CD14-positive monocyte (primary cell): ENCODE data around the gene VPS26C. TPM values are rescaled to one million over a fixed set of nuclear protein-coding genes. Genes with fewer than 3 reads are reported as not detected.

Experiments used
- DNase-seq, 3 donors: peaks; one replicate each; pipeline ENCODE4 v3.0.0-alpha.2; 2011 to 2022
- H2AFZ ChIP-seq: 2 replicates; pipeline ENCODE4 v1.6.0; 2012; ENCODE audit warnings: mild to moderate bottlenecking, low read depth, low read length, inconsistent platforms; ENCODE audit not compliant: insufficient read depth, poor library complexity, severe bottlenecking
- H3K27ac ChIP-seq, 2 donors: 1 replicate in 1 of 2; 2 replicates in 1 of 2; pipeline ENCODE4 v1.5.1; 2012 to 2013; ENCODE audit warnings: low read length in 2 of 2, control low read depth in 1 of 2, inconsistent platforms in 1 of 2, low read depth in 1 of 2, mild to moderate bottlenecking in 1 of 2
- H3K27me3 ChIP-seq, 2 donors: one replicate each; pipeline versions ENCODE4 v1.6.0 to v1.6.1; 2011 to 2013; ENCODE audit warnings: low read length in 2 of 2; ENCODE audit not compliant: control insufficient read depth in 2 of 2, insufficient read depth in 2 of 2
- H3K36me3 ChIP-seq, 2 donors: replicated peaks in 1 of 2; 1 replicate in 1 of 2; 2 replicates in 1 of 2; pipeline versions ENCODE4 v1.5.1 to v1.6.1; 2012 to 2013; ENCODE audit warnings: low read length in 2 of 2, control low read depth in 1 of 2, inconsistent platforms in 1 of 2, mild to moderate bottlenecking in 1 of 2; ENCODE audit not compliant: insufficient read depth in 2 of 2, control insufficient read depth in 1 of 2
- H3K4me1 ChIP-seq, 2 donors: 1 replicate in 1 of 2; 2 replicates in 1 of 2; pipeline versions ENCODE4 v1.5.1 to v1.6.1; 2012 to 2013; ENCODE audit warnings: low read length in 2 of 2, control low read depth in 1 of 2, inconsistent platforms in 1 of 2, mild to moderate bottlenecking in 1 of 2, moderate library complexity in 1 of 2; ENCODE audit not compliant: insufficient read depth in 2 of 2, control insufficient read depth in 1 of 2
- H3K4me2 ChIP-seq: replicated peaks from 2 replicates; pipeline ENCODE3; 2012; ENCODE audit warnings: low read length, moderate library complexity, mild to moderate bottlenecking; ENCODE audit not compliant: poor library complexity, severe bottlenecking; ENCODE audit errors: extremely low read depth
- H3K4me3 ChIP-seq, 3 experiments: fragments of 200-600 bp in 1 of 3; sonication (generic) in 1 of 3; replicated peaks in 1 of 3; 1 replicate in 2 of 3; 2 replicates in 1 of 3; pipeline ENCODE4 v1.5.1; 2011 to 2013; ENCODE audit warnings: low read length in 3 of 3, mild to moderate bottlenecking in 3 of 3, control low read depth in 2 of 3, low read depth in 2 of 3, inconsistent platforms in 1 of 3, moderate library complexity in 1 of 3
- H3K79me2 ChIP-seq: 2 replicates; pipeline ENCODE4 v1.6.0; 2012; ENCODE audit warnings: mild to moderate bottlenecking, control low read depth, inconsistent platforms, low read length, moderate library complexity; ENCODE audit not compliant: insufficient read depth
- H3K9ac ChIP-seq: 2 replicates; pipeline ENCODE4 v1.6.0; 2017; ENCODE audit warnings: low read length, mild to moderate bottlenecking; ENCODE audit not compliant: insufficient read depth, poor library complexity, severe bottlenecking
- H3K9me3 ChIP-seq, 2 donors: replicated peaks in 1 of 2; 1 replicate in 1 of 2; 2 replicates in 1 of 2; pipeline versions ENCODE4 v1.5.1 to v1.6.1; 2012 to 2013; ENCODE audit warnings: low read length in 2 of 2, control low read depth in 1 of 2; ENCODE audit not compliant: control insufficient read depth in 1 of 2, insufficient read depth in 1 of 2
- H4K20me1 ChIP-seq: 2 replicates; pipeline ENCODE4 v1.6.0; 2012; ENCODE audit warnings: mild to moderate bottlenecking, low read length, control low read depth, moderate library complexity; ENCODE audit not compliant: insufficient read depth
- H3K27ac Mint-ChIP-seq, 7 donors: one replicate each; pipeline ENCODE4 v1.8.0; 2020; ENCODE audit warnings: mild to moderate bottlenecking in 7 of 7, mixed read lengths in 7 of 7, moderate library complexity in 6 of 7, inconsistent platforms in 2 of 7
- H3K27me3 Mint-ChIP-seq, 3 donors: one replicate each; pipeline ENCODE4 v1.8.0; 2021 to 2022; ENCODE audit warnings: low read depth in 3 of 3, mild to moderate bottlenecking in 3 of 3, mixed read lengths in 3 of 3, moderate library complexity in 3 of 3, inconsistent platforms in 1 of 3
- H3K36me3 Mint-ChIP-seq, 2 donors: one replicate each; pipeline ENCODE4 v1.8.0; 2020; ENCODE audit warnings: mixed read lengths in 2 of 2, inconsistent platforms in 1 of 2, mild to moderate bottlenecking in 1 of 2
- H3K4me1 Mint-ChIP-seq: one replicate; pipeline ENCODE4 v1.8.0; 2020; ENCODE audit warnings: mild to moderate bottlenecking, mixed read lengths
- H3K4me3 Mint-ChIP-seq, 2 donors: one replicate each; pipeline ENCODE4 v1.8.0; 2020; ENCODE audit warnings: mild to moderate bottlenecking in 2 of 2, mixed read lengths in 2 of 2, moderate library complexity in 1 of 2
- H3K9me3 Mint-ChIP-seq, 7 donors: one replicate each; pipeline ENCODE4 v1.8.0; 2020 to 2022; ENCODE audit warnings: mixed read lengths in 7 of 7, mild to moderate bottlenecking in 6 of 7, moderate library complexity in 6 of 7, inconsistent platforms in 2 of 7
- WGBS: methylation state at CpG from one replicate; pipeline ENCODE4 v1.1.5; 2013; ENCODE audit warnings: missing lambda C conversion rate; ENCODE audit not compliant: insufficient coverage; 5-methylcytosine and 5-hydroxymethylcytosine counted together
- intact Hi-C, 2 donors: fragments of 100-400 bp; cut with micrococcal nuclease; formaldehyde crosslinking; loops; one replicate each; pipeline versions ENCODE4 v1.15.0 to v1.15.1; 2023
- polyA plus RNA-seq, 3 donors: library from polyadenylated mRNA; depleted of rRNA in 1 of 3; unstranded in 2 of 3; stranded (reverse) in 1 of 3; fragments of 300-500 nt in 2 of 3; fragments of >200 nt in 1 of 3; fragmentation: Illumina TruSeq in 2 of 3; gene quantifications; 1 replicate in 2 of 3; 2 replicates in 1 of 3; pipeline ENCODE4 v1.2.3, GENCODE V29; 2012 to 2021
- TF ChIP-seq, protein P1 (sequence below): fragments of 200-600 bp; IDR thresholded peaks from one replicate; pipeline ENCODE4 v1.8.0; 2022; ENCODE audit warnings: antibody characterized with exemption, mild to moderate bottlenecking

The VPS26C gene
- polyA plus RNA-seq, 3 donors: 45.4 to 75.4 (median 69.3) TPM

DNA sequence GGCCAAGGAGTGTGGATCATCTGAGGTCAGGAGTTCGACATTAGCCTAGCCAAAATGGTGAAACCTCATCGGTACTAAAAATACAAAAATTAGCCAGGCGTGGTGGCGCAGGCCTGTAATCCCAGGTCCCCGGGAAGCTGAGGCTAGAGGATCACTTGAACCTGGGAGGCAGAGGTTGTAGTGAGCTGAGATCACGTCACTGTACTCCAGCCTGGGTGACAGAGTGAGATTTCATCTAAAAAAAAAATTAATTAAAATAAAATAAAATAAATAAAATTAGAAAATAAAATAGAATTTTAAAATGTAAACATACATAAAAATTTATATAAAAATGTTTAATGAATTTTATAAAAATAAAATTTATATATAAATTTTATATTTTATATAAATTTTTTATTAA is 5.8 kb upstream of the VPS26C start:
- no peak for DNase-seq
- intact Hi-C loops: no loop called here
- peaks cover 0 to 3% (median 1%) of the 10 kb centered on the region in 3 donors for H3K27me3 Mint-ChIP-seq
- H3K9me3 ChIP-seq: no peaks in the 10 kb centered on the region
- H3K4me3 Mint-ChIP-seq: no peak overlapping the region
- peaks cover 10% of the 10 kb centered on the region for H3K4me1 Mint-ChIP-seq
- TF ChIP-seq, protein P1, sequence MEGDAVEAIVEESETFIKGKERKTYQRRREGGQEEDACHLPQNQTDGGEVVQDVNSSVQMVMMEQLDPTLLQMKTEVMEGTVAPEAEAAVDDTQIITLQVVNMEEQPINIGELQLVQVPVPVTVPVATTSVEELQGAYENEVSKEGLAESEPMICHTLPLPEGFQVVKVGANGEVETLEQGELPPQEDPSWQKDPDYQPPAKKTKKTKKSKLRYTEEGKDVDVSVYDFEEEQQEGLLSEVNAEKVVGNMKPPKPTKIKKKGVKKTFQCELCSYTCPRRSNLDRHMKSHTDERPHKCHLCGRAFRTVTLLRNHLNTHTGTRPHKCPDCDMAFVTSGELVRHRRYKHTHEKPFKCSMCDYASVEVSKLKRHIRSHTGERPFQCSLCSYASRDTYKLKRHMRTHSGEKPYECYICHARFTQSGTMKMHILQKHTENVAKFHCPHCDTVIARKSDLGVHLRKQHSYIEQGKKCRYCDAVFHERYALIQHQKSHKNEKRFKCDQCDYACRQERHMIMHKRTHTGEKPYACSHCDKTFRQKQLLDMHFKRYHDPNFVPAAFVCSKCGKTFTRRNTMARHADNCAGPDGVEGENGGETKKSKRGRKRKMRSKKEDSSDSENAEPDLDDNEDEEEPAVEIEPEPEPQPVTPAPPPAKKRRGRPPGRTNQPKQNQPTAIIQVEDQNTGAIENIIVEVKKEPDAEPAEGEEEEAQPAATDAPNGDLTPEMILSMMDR: no peak
- no peak overlapping the region for H3K4me3 ChIP-seq
- H4K20me1 ChIP-seq: no peaks in the 10 kb centered on the region
- no peaks in the 10 kb centered on the region for H3K36me3 ChIP-seq
- H3K79me2 ChIP-seq: no peaks in the 10 kb centered on the region
- no peak overlapping the region for H3K27ac ChIP-seq
- H3K4me1 ChIP-seq: peaks cover 8% of the 10 kb centered on the region in 2 donors
- no peak overlapping the region for H3K9ac ChIP-seq
- peaks cover 0 to 5% (median 3%) of the 10 kb centered on the region in 7 donors for H3K9me3 Mint-ChIP-seq
- no peaks in the 10 kb centered on the region for H3K27me3 ChIP-seq
- no peak overlapping the region for H3K4me2 ChIP-seq
- WGBS: 97% methylated on average over 4 of the region's 6 CpGs
- no peak overlapping the region for H3K27ac Mint-ChIP-seq
- H2AFZ ChIP-seq: no peak overlapping the region
- peaks cover 0 to 4% of the 10 kb centered on the region in 2 donors for H3K36me3 Mint-ChIP-seq

DNA sequence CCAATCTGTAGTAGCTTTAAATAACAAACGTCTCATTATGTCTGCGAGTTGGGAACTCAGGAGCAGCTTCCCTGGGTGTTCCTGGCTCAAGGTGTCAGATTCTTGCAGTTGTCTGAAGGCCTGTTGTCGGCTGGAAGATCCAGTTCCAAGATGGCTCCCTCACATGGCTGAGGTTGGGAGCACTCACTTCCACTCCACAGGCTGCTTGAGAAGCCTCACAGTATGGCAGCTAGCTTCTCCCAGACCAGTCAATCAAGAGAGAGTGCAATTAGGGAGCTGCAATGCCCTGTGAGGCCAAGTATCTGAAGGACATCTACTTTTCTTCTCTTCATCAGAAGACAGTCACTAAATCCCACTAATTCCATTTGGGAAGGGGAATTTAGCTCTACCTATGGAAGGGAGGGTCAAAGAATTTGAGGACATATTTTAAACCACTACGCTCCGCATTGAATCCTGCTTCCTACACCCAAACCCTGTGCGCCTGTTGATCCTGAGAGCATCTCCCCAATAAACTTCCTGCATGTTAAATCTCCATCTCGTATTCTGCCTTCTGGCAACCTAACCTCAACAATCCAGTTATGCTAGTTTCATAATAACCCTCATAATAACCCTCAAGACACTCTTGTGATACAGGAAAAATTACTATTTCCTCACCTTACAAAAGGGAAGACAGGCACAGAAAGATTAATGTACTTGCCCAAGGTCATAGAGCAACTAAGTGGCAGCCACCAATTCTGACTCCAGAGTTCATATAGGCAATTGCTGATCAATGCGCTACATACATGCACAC is 3.6 kb upstream of the VPS26C start:
- no peak for DNase-seq
- Mint-ChIP-seq H3K27me3 (peaks cover 0 to 1% (median 1%) of the 10 kb centered on the region in 3 donors), H3K27ac (no peak overlapping the region), H3K9me3 (peaks cover 0 to 5% (median 0%) of the 10 kb centered on the region in 7 donors), H3K4me1 (peaks cover 13% of the 10 kb centered on the region), H3K4me3 (no peak overlapping the region), H3K36me3 (peaks cover 0 to 4% of the 10 kb centered on the region in 2 donors)
- no peaks in the 10 kb centered on the region for H3K9me3 ChIP-seq
- intact Hi-C loops: no loop called here
- WGBS: 98% methylated on average over 6 of the region's 8 CpGs
- no peak overlapping the region for H2AFZ ChIP-seq
- H3K4me3 ChIP-seq: no peak overlapping the region
- H3K4me2 ChIP-seq: no peak overlapping the region
- TF ChIP-seq, protein P1: no peak
- H3K9ac ChIP-seq: no peak overlapping the region
- H3K79me2 ChIP-seq: peaks cover 12% of the 10 kb centered on the region
- H3K27me3 ChIP-seq: no peaks in the 10 kb centered on the region
- no peak overlapping the region for H3K27ac ChIP-seq
- H4K20me1 ChIP-seq: no peaks in the 10 kb centered on the region
- H3K36me3 ChIP-seq: no peaks in the 10 kb centered on the region
- peaks cover 16 to 19% of the 10 kb centered on the region in 2 donors for H3K4me1 ChIP-seq
